Measurements from ENCODE around the gene DAP3.
"Not testable (repeated sequence)": the region's sequence is repeated elsewhere in the genome, so short reads cannot be mapped to it uniquely, and the experiment has no call there.

DNA sequence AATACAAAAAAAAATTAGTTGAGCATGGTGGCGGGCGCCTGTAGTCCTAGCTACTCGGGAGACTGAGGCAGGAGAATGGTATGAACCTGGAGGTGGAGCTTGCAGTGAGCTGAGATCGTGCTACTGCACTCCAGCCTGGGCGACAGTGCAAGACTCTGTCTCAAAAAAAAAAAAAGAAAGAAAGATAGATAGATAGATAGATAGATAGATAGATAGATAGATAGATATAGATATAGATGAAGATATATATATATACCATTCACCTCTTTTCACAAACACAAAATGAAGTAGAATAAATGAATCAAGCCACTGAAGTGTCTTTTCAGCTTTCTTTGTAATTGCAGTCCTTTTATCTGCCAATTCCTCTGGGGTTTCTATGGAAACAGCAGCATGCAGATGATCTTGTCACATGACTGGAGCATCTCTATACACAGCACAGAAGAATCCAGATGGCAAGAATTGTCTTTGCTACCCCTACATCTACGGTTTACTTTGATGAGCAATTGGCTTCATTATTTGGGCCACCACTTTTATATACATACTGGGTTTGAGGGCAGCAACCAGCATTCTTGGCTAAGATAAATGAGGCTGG is 29.7 kb downstream of the DAP3 start:
- TF ChIP-seq, protein P1, sequence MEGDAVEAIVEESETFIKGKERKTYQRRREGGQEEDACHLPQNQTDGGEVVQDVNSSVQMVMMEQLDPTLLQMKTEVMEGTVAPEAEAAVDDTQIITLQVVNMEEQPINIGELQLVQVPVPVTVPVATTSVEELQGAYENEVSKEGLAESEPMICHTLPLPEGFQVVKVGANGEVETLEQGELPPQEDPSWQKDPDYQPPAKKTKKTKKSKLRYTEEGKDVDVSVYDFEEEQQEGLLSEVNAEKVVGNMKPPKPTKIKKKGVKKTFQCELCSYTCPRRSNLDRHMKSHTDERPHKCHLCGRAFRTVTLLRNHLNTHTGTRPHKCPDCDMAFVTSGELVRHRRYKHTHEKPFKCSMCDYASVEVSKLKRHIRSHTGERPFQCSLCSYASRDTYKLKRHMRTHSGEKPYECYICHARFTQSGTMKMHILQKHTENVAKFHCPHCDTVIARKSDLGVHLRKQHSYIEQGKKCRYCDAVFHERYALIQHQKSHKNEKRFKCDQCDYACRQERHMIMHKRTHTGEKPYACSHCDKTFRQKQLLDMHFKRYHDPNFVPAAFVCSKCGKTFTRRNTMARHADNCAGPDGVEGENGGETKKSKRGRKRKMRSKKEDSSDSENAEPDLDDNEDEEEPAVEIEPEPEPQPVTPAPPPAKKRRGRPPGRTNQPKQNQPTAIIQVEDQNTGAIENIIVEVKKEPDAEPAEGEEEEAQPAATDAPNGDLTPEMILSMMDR (IDR thresholded peaks at IDR 0.05; ENCODE audit: borderline replicate concordance, extremely low read depth, low read length, poor library complexity, severe bottlenecking): not testable (repeated sequence)
- not testable (repeated sequence) for TF ChIP-seq EZH2 (IDR thresholded peaks at IDR 0.05; ENCODE audit: borderline replicate concordance, low read depth, low read length, severe bottlenecking)

Measured in DND-41 (cell line).